Ovary (tissue), 9 donors: ENCODE data around the gene PPP1R2. TPM values are rescaled to one million over a fixed set of nuclear protein-coding genes. Genes with fewer than 3 reads are reported as not detected.
A peak's percentile ranks its signal among the peaks of the same experiment; 100 is the strongest.

Experiments
- DNase-seq, 5 donors: peaks; one replicate each; pipeline ENCODE4 v3.0.0-alpha.2; 2019 to 2020
- H3K27ac ChIP-seq, 2 donors: fragments of 200-600 bp; one replicate each; pipeline versions ENCODE4 v1.5.1 to v1.8.0; 2019 to 2022
- H3K27me3 ChIP-seq: fragments of 200-600 bp; one replicate; pipeline ENCODE4 v1.8.0; 2022
- H3K36me3 ChIP-seq: fragments of 200-600 bp; sonication (generic); one replicate; pipeline ENCODE4 v1.5.1; 2019
- H3K4me1 ChIP-seq: one replicate; pipeline ENCODE4 v1.8.1; 2013; ENCODE audit warnings: mild to moderate bottlenecking, moderate library complexity; ENCODE audit not compliant: insufficient read depth
- H3K4me3 ChIP-seq: fragments of 200-600 bp; sonication (generic); one replicate; pipeline ENCODE4 v1.5.1; 2017
- H3K9me3 ChIP-seq, 2 donors: fragments of 200-600 bp in 1 of 2; sonication (generic) in 1 of 2; one replicate each; pipeline versions ENCODE4 v1.5.1 to v1.8.1; 2013 to 2019; ENCODE audit warnings: mild to moderate bottlenecking in 1 of 2, moderate library complexity in 1 of 2
- EP300 ChIP-seq: sonication (generic); formaldehyde crosslinking; IDR thresholded peaks from one replicate; pipeline ENCODE4 v1.6.1; 2017; ENCODE audit warnings: antibody characterized with exemption
- POLR2A ChIP-seq: fragments of 450-650 bp; IDR thresholded peaks from one replicate; pipeline ENCODE4 v1.6.1; 2017; ENCODE audit warnings: antibody characterized with exemption, mild to moderate bottlenecking, moderate library complexity
- WGBS, 3 donors: extraction: QIAGEN DNeasy Blood & Tissue Kit in 1 of 3; methylation state at CpG; one replicate each; pipeline versions ENCODE4 v1.1.5 to v1.1.7; 2013 to 2017; 5-methylcytosine and 5-hydroxymethylcytosine counted together
- intact Hi-C, 4 donors: fragments of 100-400 bp; cut with DNase I; formaldehyde crosslinking; loops; one replicate each; pipeline versions ENCODE4 v1.11.0 to v1.15.1; 2022 to 2023
- polyA plus RNA-seq, 2 donors: library from polyadenylated mRNA; stranded (reverse); fragments of 200-250 nt in 1 of 2; fragments of 350-450 nt in 1 of 2; fragmentation: Illumina TruSeq in 1 of 2; extraction: RNeasy Lipid Tissue Mini Kit (QIAGEN cat#74804) in 1 of 2; gene quantifications; one replicate each; pipeline ENCODE4 v1.2.3, GENCODE V29; 2013 to 2014
- total RNA-seq, 7 donors: library from RNA; depleted of rRNA in 2 of 7; stranded (reverse); fragments of >200 nt in 2 of 7; fragmentation: NEBNext Ultra II Directional in 3 of 7; extraction: Animal tissue kit (Norgen Biotek cat#: 25700) in 3 of 7; gene quantifications; one replicate each; pipeline versions ENCODE4 v1.1.0 to v1.2.4, GENCODE V29; 2016 to 2023
- TF ChIP-seq, protein P1 (sequence below), 3 donors: fragments of 450-650 bp in 2 of 3; fragments of 200-600 bp in 1 of 3; IDR thresholded peaks; one replicate each; pipeline versions ENCODE4 v1.5.1 to v1.8.0; 2016 to 2022; ENCODE audit warnings: antibody characterized with exemption in 3 of 3, mild to moderate bottlenecking in 1 of 3
- donor health status: DM: no; HTN: no; CAD: no; lungs with moderate emphysema.
- donor health status: DM: no; HTN: no; CAD: no.
- donor health status: Bipolar disorder and iron deficiency.
- donor health status: DM: yes; HTN: yes; CAD: no.
- donor health status: DM: no; HTN: no; CAD: no.
- donor health status: DM: yes; HTN: yes; CAD: no.

PPP1R2 gene
- total and polyA plus RNA-seq, 9 donors: 22.5 to 50.2 (median 40.6) TPM

DNA sequence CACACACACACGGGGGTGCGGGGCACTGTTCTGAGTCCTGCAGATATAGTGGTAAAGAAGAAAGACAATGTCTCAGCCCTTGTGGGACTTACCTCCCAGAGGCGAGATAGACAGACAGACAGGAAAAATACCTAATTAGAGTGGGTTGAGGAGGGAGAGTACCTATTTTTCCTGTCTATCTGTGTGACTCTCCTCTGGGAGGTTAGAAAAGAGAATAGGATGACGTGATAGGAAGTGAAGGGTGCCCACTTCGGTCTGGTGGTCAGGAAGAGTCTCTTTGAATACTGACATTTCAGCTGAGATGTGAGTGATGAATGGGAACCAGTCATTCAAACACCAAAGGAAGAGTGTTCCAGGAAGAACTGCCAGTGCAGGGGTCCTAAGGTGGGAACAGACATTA lies 44.7 kb upstream of the PPP1R2 start:
- Histone ChIP-seq H3K27me3 (no peaks in the 10 kb centered on the region), H3K36me3 (no peaks in the 10 kb centered on the region), H3K9me3 (no peaks in the 10 kb centered on the region), H3K27ac (no peak overlapping the region), H3K4me3 (no peak overlapping the region), H3K4me1 (peaks cover 6% of the 10 kb centered on the region)
- DNase-seq: no peak
- intact Hi-C loops: no loop called here
- no peak for TF ChIP-seq POLR2A
- no peak for TF ChIP-seq EP300
- TF ChIP-seq, protein P1, sequence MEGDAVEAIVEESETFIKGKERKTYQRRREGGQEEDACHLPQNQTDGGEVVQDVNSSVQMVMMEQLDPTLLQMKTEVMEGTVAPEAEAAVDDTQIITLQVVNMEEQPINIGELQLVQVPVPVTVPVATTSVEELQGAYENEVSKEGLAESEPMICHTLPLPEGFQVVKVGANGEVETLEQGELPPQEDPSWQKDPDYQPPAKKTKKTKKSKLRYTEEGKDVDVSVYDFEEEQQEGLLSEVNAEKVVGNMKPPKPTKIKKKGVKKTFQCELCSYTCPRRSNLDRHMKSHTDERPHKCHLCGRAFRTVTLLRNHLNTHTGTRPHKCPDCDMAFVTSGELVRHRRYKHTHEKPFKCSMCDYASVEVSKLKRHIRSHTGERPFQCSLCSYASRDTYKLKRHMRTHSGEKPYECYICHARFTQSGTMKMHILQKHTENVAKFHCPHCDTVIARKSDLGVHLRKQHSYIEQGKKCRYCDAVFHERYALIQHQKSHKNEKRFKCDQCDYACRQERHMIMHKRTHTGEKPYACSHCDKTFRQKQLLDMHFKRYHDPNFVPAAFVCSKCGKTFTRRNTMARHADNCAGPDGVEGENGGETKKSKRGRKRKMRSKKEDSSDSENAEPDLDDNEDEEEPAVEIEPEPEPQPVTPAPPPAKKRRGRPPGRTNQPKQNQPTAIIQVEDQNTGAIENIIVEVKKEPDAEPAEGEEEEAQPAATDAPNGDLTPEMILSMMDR (IDR thresholded peaks at IDR 0.05): no peak
- WGBS, 3 donors: 89 to 90% (median 89%) methylated on average over 5 of the region's 5 CpGs

DNA sequence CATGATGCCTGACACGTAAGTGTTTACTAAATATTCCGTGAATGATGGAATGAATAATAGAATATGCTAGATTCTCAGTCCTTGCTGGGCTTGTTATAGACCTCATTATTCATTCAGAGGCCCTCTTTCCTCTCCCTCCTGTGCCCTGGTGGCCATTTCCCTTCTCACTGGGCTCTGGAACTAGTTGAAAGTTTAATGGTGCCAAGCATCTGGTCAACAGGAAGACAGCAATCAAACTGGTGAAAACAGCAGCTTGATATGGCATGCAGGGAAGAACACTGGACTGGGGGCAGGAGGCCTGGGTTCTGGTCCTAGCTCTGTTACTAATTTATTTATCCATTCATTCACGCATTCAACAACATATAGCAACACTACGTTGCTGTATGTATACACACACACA lies 44.3 kb upstream of the PPP1R2 start:
- Histone ChIP-seq H3K36me3 (no peaks in the 10 kb centered on the region), H3K27me3 (no peaks in the 10 kb centered on the region), H3K27ac (no peak overlapping the region), H3K9me3 (no peaks in the 10 kb centered on the region), H3K4me3 (no peak overlapping the region), H3K4me1 (peaks cover 6% of the 10 kb centered on the region)
- DNase-seq: no peak
- intact Hi-C loops: no loop called here
- TF ChIP-seq POLR2A (no peak), EP300 (no peak)
- TF ChIP-seq, protein P1 (IDR thresholded peaks at IDR 0.05): no peak
- 84 to 92% (median 90%) methylated on average over 4 of the region's 4 CpGs for WGBS, 3 donors

DNA sequence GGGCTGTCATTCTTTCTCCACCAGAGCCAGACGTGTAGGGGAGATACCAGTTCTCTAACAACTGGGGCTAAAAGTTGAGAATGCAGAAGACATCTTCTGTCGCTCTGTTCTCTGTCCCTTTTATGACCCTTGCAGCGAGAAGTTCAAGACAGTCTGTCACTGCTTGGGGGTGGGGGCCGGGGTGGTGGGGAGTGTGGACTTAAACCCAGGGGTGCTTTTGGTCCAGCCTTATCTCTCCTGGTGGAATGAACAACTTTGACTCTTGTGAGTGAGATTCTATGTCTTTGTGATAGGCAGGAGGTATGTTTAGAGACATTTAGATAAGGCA lies 41.4 kb upstream of the PPP1R2 start:
- H3K4me1 ChIP-seq: peaks cover 9% of the 10 kb centered on the region
- WGBS, 3 donors: 15 to 24% (median 23%) methylated on average over 4 of the region's 4 CpGs
- TF ChIP-seq, protein P1 (IDR thresholded peaks at IDR 0.05): no peak
- TF ChIP-seq EP300: no peak
- no peak for DNase-seq
- H3K27ac ChIP-seq: peak overlapping the region in 1 of 2 donors; percentile 51
- intact Hi-C loops: no loop called here
- no peak overlapping the region for H3K4me3 ChIP-seq
- no peaks in the 10 kb centered on the region for H3K36me3 ChIP-seq
- no peaks in the 10 kb centered on the region for H3K27me3 ChIP-seq
- H3K9me3 ChIP-seq: no peaks in the 10 kb centered on the region

DNA sequence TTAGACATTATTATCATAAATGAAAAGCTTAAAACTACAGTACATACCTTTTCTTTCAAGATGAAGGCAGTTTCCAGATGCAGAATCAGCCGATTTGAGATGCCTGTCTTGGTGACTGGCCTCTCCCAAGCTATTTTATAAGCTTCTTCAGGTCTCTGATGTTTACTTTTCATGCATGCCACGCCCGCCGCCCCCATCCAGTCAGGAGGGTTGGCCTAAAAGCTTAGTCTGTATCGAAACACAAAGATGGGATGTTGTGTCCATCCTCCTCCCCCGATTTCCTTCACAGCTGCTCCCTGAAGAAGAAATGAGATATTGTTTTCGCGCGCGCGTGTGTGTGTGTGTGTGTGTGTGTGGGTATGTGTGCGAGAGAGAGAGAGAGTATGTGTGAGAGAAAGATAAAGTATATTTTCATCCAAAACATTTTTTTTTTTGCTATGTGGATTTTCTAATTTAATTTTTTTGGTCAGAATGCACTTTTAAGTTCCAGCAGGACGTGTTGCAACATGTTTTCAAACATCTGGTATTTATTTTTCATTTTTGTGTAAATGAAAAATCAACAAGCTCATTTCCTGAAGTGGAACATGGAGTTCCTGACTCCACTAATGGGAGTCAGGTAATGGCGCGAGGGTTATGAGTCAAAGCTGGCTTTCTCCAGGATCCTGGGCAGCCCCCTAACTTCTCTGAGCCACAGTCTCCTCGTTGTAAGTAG lies 40.9 kb upstream of the PPP1R2 start, which contains the start of gene APOD:
TSS of gene APOD (minus strand) at position 110 of the 712 bp plus-strand sequence. CDS start 4,479 bp downstream, outside the sequence.
- peak; percentile 43 to 73 (median 53) for DNase-seq
- peak within 1 kb of the TSS in 1 of 2 donors; percentile 51 for H3K27ac ChIP-seq
- intact Hi-C loops: no loop called here
- H3K9me3 ChIP-seq: no peaks in the 10 kb centered on the region
- TF ChIP-seq POLR2A: no peak
- TF ChIP-seq EP300: no peak
- no peaks in the 10 kb centered on the region for H3K36me3 ChIP-seq
- H3K27me3 ChIP-seq: no peaks in the 10 kb centered on the region
- peak within 1 kb of the TSS; percentile 26 for H3K4me3 ChIP-seq
- H3K4me1 ChIP-seq: peaks cover 9% of the 10 kb centered on the region
- WGBS, 3 donors: 3 to 6% (median 3%) methylated on average over 16 of the region's 16 CpGs

DNA sequence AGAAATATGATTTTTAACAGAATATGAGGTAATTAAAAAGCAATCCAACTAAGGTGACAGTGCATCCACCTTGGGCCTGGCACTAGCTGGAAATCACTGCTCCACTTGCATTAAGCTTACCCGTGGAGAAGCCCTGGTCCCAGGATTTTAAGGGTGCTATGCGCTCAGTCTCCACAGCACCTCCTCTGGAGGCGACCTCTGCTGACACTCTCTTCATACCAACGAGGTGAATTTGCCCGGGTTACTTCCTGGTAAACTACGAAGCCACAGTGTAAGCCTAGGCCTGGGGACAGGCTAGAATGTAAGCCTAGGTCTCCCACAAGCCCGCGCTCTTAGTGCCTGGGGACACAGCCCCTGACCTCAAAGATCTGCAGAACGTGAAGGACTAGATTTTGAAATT lies 39.8 kb upstream of the PPP1R2 start:
- Histone ChIP-seq H3K9me3 (no peaks in the 10 kb centered on the region), H3K27me3 (no peaks in the 10 kb centered on the region), H3K4me3 (peak overlapping the region; percentile 26), H3K27ac (no peak overlapping the region), H3K36me3 (no peaks in the 10 kb centered on the region), H3K4me1 (peaks cover 9% of the 10 kb centered on the region)
- DNase-seq: no peak
- 73 to 80% (median 77%) methylated on average over 9 of the region's 9 CpGs for WGBS, 3 donors
- intact Hi-C loops: no loop called here
- TF ChIP-seq, protein P1 (IDR thresholded peaks at IDR 0.05): no peak
- TF ChIP-seq EP300 (no peak), POLR2A (no peak)
